ENCODE data around the gene ITPKA. TPM values are rescaled to one million over a fixed set of nuclear protein-coding genes. Genes with fewer than 3 reads are reported as not detected.

Gene ITPKA
- polyA plus RNA-seq, 1 of the 3 experiments (the other 2 are of a cell fraction): 2.2 TPM

GRCh38 chr15:41511899-41512369 lies 18.3 kb downstream of the ITPKA start:
- POLR2A ChIA-PET: no interaction called here
- H2AFZ ChIP-seq (ENCODE audit: low read depth): no peak overlapping the region
- H3K9me3 ChIP-seq: no peaks in the 10 kb centered on the region
- peaks cover 0 to 3% of the 10 kb centered on the region in 2 experiments for H3K36me3 ChIP-seq (replicated peaks in 1 of 2; ENCODE audit: control insufficient read depth in 1 of 2, insufficient read depth in 2 of 2, low read length in 1 of 2)
- CTCF ChIA-PET: interaction anchor here (0.5 to 1.5 kb wide), 2 partner anchors 46 to 137 kb away, joined by 3 to 4 read pairs; no protein-coding TSS in a partner anchor
- H3K9me2 ChIP-seq: no peaks in the 10 kb centered on the region
- H3K4me1 ChIP-seq (ENCODE audit: control insufficient read depth in 1 of 2, insufficient read depth in 2 of 2, low read depth in 1 of 2, low read length in 1 of 2): peaks cover 0 to 13% of the 10 kb centered on the region in 2 experiments; a peak in 1 of 4 replicates
- peaks cover 7% of the 10 kb centered on the region; the same call in 1 of the 2 replicates for H3K27me3 ChIP-seq (ENCODE audit: insufficient read depth)
- no peak for DNase-seq
- H4K20me1 ChIP-seq (ENCODE audit: insufficient read depth): no peaks in the 10 kb centered on the region
- no peaks in the 10 kb centered on the region for H3K79me2 ChIP-seq (ENCODE audit: insufficient read depth)
- H3K9ac ChIP-seq: no peak overlapping the region
- H3K4me2 ChIP-seq: no peak overlapping the region
- TF ChIP-seq POLR2AphosphoS5 (IDR thresholded peaks at IDR 0.05; ENCODE audit: low read depth, low read length) (no peak), MEF2A (IDR thresholded peaks at IDR 0.05; ENCODE audit: borderline replicate concordance, low read depth) (no peak), EP300 (IDR thresholded peaks at IDR 0.05; ENCODE audit: borderline replicate concordance in 1 of 2, low read depth in 1 of 2, low read length in 1 of 2) (no peak), RAD21 (IDR thresholded peaks at IDR 0.05; ENCODE audit: low read length) (no peak), REST (IDR thresholded peaks at IDR 0.05; ENCODE audit: low read depth, low read length) (no peak), JUND (IDR thresholded peaks at IDR 0.05) (no peak), NFIC (IDR thresholded peaks at IDR 0.05; ENCODE audit: borderline replicate concordance) (no peak), ELF1 (IDR thresholded peaks at IDR 0.05) (no peak), FOXM1 (IDR thresholded peaks at IDR 0.05; ENCODE audit: low read depth) (no peak), MXI1 (IDR thresholded peaks at IDR 0.05; ENCODE audit: low read depth, low read length) (no peak)
- TF ChIP-seq, protein P1, sequence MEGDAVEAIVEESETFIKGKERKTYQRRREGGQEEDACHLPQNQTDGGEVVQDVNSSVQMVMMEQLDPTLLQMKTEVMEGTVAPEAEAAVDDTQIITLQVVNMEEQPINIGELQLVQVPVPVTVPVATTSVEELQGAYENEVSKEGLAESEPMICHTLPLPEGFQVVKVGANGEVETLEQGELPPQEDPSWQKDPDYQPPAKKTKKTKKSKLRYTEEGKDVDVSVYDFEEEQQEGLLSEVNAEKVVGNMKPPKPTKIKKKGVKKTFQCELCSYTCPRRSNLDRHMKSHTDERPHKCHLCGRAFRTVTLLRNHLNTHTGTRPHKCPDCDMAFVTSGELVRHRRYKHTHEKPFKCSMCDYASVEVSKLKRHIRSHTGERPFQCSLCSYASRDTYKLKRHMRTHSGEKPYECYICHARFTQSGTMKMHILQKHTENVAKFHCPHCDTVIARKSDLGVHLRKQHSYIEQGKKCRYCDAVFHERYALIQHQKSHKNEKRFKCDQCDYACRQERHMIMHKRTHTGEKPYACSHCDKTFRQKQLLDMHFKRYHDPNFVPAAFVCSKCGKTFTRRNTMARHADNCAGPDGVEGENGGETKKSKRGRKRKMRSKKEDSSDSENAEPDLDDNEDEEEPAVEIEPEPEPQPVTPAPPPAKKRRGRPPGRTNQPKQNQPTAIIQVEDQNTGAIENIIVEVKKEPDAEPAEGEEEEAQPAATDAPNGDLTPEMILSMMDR (IDR thresholded peaks at IDR 0.05): no peak
- TF ChIP-seq, protein P2, sequence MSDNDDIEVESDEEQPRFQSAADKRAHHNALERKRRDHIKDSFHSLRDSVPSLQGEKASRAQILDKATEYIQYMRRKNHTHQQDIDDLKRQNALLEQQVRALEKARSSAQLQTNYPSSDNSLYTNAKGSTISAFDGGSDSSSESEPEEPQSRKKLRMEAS (IDR thresholded peaks at IDR 0.05; ENCODE audit: low read depth): no peak
- TF ChIP-seq, protein P3, sequence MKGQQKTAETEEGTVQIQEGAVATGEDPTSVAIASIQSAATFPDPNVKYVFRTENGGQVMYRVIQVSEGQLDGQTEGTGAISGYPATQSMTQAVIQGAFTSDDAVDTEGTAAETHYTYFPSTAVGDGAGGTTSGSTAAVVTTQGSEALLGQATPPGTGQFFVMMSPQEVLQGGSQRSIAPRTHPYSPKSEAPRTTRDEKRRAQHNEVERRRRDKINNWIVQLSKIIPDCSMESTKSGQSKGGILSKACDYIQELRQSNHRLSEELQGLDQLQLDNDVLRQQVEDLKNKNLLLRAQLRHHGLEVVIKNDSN (IDR thresholded peaks at IDR 0.05; ENCODE audit: borderline replicate concordance, low read depth): no peak
- H3K4me3 ChIP-seq (ENCODE audit: low read depth in 2 of 2, low read length in 1 of 2): no peak overlapping the region
- no peak overlapping the region for H3K27ac ChIP-seq (ENCODE audit: low read depth in 2 of 2, low read length in 1 of 2)
- WGBS (ENCODE audit: low lambda C conversion rate): 71% methylated on average over 3 of the region's 49 CpGs
- H3F3A ChIP-seq (replicated peaks; ENCODE audit: insufficient read depth): no peaks in the 10 kb centered on the region
